IMR-90 (cell line): ENCODE data around the gene HEATR1. TPM values are rescaled to one million over a fixed set of nuclear protein-coding genes. Genes with fewer than 3 reads are reported as not detected.

ENCODE experiments used
- ATAC-seq: fragments of 200-7000 bp; cut with Tn5 transposase; 2 replicates; pipeline ENCODE4 v1.9.1; 2020; ENCODE audit warnings: low read depth, mild to moderate bottlenecking, moderate library complexity
- BruUV-seq: library from RNA; stranded (reverse); fragments of 400-500 nt; replicated peaks from 2 replicates; lab custom pipeline; 2021; lab: Mats Ljungman, UMichigan
- CTCF ChIA-PET: fragments of 300-600 bp; formaldehyde crosslinking; extraction: SDS; loops from one replicate; lab custom pipeline; 2021; ENCODE audit warnings: antibody characterized with exemption; lab: Yijun Ruan, JAX
- POLR2A ChIA-PET: fragments of 300-600 bp; sonication (Branson Sonifier 250); formaldehyde crosslinking; loops from one replicate; lab custom pipeline; 2022; ENCODE audit warnings: antibody characterized with exemption; ENCODE audit not compliant: unreplicated experiment; lab: Charles Lee
- DNase-seq: peaks from one replicate; pipeline ENCODE4 v3.0.0; 2013
- H2AFZ ChIP-seq: replicated peaks from 2 replicates; pipeline ENCODE3; 2013; ENCODE audit warnings: low read length, mild to moderate bottlenecking; ENCODE audit not compliant: poor library complexity
- H2AK5ac ChIP-seq: 2 replicates; pipeline ENCODE4 v1.6.1; 2013; ENCODE audit warnings: low read depth, low read length, inconsistent platforms
- H2AK9ac ChIP-seq: replicated peaks from 2 replicates; pipeline ENCODE3; 2013; ENCODE audit warnings: mild to moderate bottlenecking, low read depth, low read length, moderate library complexity; ENCODE audit not compliant: poor library complexity
- H2BK120ac ChIP-seq: 2 replicates; pipeline ENCODE4 v1.6.1; 2013; ENCODE audit warnings: low read depth, low read length, inconsistent platforms
- H2BK15ac ChIP-seq: 3 replicates; pipeline ENCODE4 v1.6.1; 2013; ENCODE audit warnings: low read depth, low read length, inconsistent platforms
- H2BK20ac ChIP-seq: 2 replicates; pipeline ENCODE4 v1.6.1; 2013; ENCODE audit warnings: low read depth, mild to moderate bottlenecking, inconsistent platforms, low read length, moderate library complexity
- H2BK5ac ChIP-seq: 2 replicates; pipeline ENCODE4 v1.6.1; 2013; ENCODE audit warnings: mild to moderate bottlenecking, low read depth, low read length, inconsistent platforms; ENCODE audit not compliant: poor library complexity, severe bottlenecking
- H3K14ac ChIP-seq: replicated peaks from 2 replicates; pipeline ENCODE4 v1.6.1; 2013; ENCODE audit warnings: low read depth, low read length, inconsistent platforms
- H3K18ac ChIP-seq: 2 replicates; pipeline ENCODE4 v1.6.1; 2013; ENCODE audit warnings: low read depth, low read length, control low read depth
- H3K23ac ChIP-seq: 2 replicates; pipeline ENCODE4 v1.6.1; 2013; ENCODE audit warnings: low read depth, low read length, inconsistent platforms
- H3K27ac ChIP-seq: 2 replicates; pipeline ENCODE4 v1.5.1; 2013; ENCODE audit warnings: mild to moderate bottlenecking, control low read depth, low read length; ENCODE audit not compliant: insufficient read depth
- H3K27me3 ChIP-seq: 2 replicates; pipeline ENCODE4 v1.6.1; 2013; ENCODE audit warnings: low read length; ENCODE audit not compliant: control insufficient read depth, insufficient read depth
- H3K36me3 ChIP-seq: 2 replicates; pipeline ENCODE4 v1.6.1; 2013; ENCODE audit warnings: low read length, mixed read lengths; ENCODE audit not compliant: control insufficient read depth, insufficient read depth
- H3K4ac ChIP-seq: 2 replicates; pipeline ENCODE4 v1.6.1; 2013; ENCODE audit warnings: low read depth, low read length, inconsistent platforms
- H3K4me1 ChIP-seq: 2 replicates; pipeline ENCODE4 v1.6.1; 2013; ENCODE audit warnings: low read length, mixed read lengths; ENCODE audit not compliant: control insufficient read depth, insufficient read depth
- H3K4me2 ChIP-seq: 2 replicates; pipeline ENCODE4 v1.6.1; 2013; ENCODE audit warnings: low read depth, mild to moderate bottlenecking, control low read depth, low read length, moderate library complexity
- H3K4me3 ChIP-seq: 2 replicates; pipeline ENCODE4 v1.5.1; 2013; ENCODE audit warnings: low read depth, mild to moderate bottlenecking, control low read depth, low read length, moderate library complexity; ENCODE audit not compliant: insufficient read depth
- H3K56ac ChIP-seq: 2 replicates; pipeline ENCODE4 v1.6.1; 2013; ENCODE audit warnings: low read length, inconsistent platforms; ENCODE audit not compliant: insufficient read depth; ENCODE audit errors: extremely low read depth
- H3K79me1 ChIP-seq, 2 experiments: 2 replicates each; pipeline ENCODE4 v1.6.1; 2013; ENCODE audit warnings: low read length in 2 of 2, inconsistent platforms in 1 of 2, low read depth in 1 of 2
- H3K9ac ChIP-seq: 2 replicates; pipeline ENCODE4 v1.6.1; 2013; ENCODE audit warnings: low read depth, low read length, control low read depth
- H3K9me1 ChIP-seq: 2 replicates; pipeline ENCODE4 v1.6.1; 2013; ENCODE audit warnings: low read length, inconsistent platforms; ENCODE audit not compliant: insufficient read depth
- H3K9me3 ChIP-seq: 2 replicates; pipeline ENCODE4 v1.6.1; 2013; ENCODE audit warnings: low read length; ENCODE audit not compliant: control insufficient read depth, insufficient read depth
- H4K20me1 ChIP-seq: 2 replicates; pipeline ENCODE4 v1.6.1; 2013; ENCODE audit warnings: low read length, inconsistent platforms; ENCODE audit not compliant: insufficient read depth
- H4K5ac ChIP-seq: 2 replicates; pipeline ENCODE4 v1.6.1; 2013; ENCODE audit warnings: mild to moderate bottlenecking, low read depth, low read length, control low read depth
- H4K8ac ChIP-seq, 2 experiments: 2 replicates each; pipeline ENCODE4 v1.6.1; 2013; ENCODE audit warnings: low read depth in 2 of 2, low read length in 2 of 2, control low read depth in 1 of 2, inconsistent platforms in 1 of 2
- H4K91ac ChIP-seq: 2 replicates; pipeline ENCODE4 v1.6.1; 2013; ENCODE audit warnings: low read depth, low read length, inconsistent platforms; ENCODE audit not compliant: insufficient read depth
- BHLHE40 ChIP-seq: fragments of 150-350 bp; IDR thresholded peaks from 2 replicates; pipeline ENCODE4 v1.6.1; 2016; ENCODE audit warnings: mild to moderate bottlenecking, low read depth, low read length
- CEBPB ChIP-seq: IDR thresholded peaks from 2 replicates; pipeline ENCODE4 v1.6.1; 2012; ENCODE audit warnings: low read depth, low read length, improper control_type of control experiment
- CHD1 ChIP-seq: IDR thresholded peaks from 2 replicates; pipeline ENCODE4 v1.6.1; 2012; ENCODE audit warnings: low read depth, low read length, improper control_type of control experiment
- CTCF ChIP-seq: conservative IDR thresholded peaks from 2 replicates; pipeline ENCODE4 v1.5.1; 2012; ENCODE audit warnings: mild to moderate bottlenecking, low read depth, low read length, improper control_type of control experiment
- NFE2L2 ChIP-seq: fragments of 150-350 bp; IDR thresholded peaks from 2 replicates; pipeline ENCODE4 v1.6.1; 2016; ENCODE audit warnings: low read depth, mild to moderate bottlenecking, low read length
- SMC3 ChIP-seq: fragments of 150-350 bp; IDR thresholded peaks from 2 replicates; pipeline ENCODE4 v1.6.1; 2016; ENCODE audit warnings: low read depth, mild to moderate bottlenecking, antibody characterized with exemption, low read length, moderate library complexity
- WGBS, 2 experiments: methylation state at CpG; one replicate each; pipeline versions ENCODE4 v1.1.5 to v1.1.7; 2013; ENCODE audit warnings: missing lambda C conversion rate in 2 of 2; ENCODE audit not compliant: insufficient read length in 1 of 2; ENCODE audit errors: extremely low coverage in 2 of 2; 5-methylcytosine and 5-hydroxymethylcytosine counted together
- dilution Hi-C: fragments of 300-500 bp; cut with HindIII; formaldehyde crosslinking; loops from one replicate; pipeline ENCODE4 v1.14.3; 2018; ENCODE audit warnings: low sequenced_read_pairs; ENCODE audit not compliant: unreplicated experiment
- in situ Hi-C: fragments of 300-500 bp; cut with MboI; formaldehyde crosslinking; loops from 3 replicates; pipeline ENCODE4 v1.14.3; 2019; ENCODE audit warnings: low sequenced_read_pairs, inconsistent platforms, mixed read lengths
- intact Hi-C: fragments of 100-400 bp; cut with micrococcal nuclease; formaldehyde crosslinking; loops from 2 replicates; pipeline ENCODE4 v1.10.0; 2022
- polyA plus RNA-seq, 3 experiments: library from polyadenylated mRNA; depleted of rRNA; stranded (reverse); fragments of >200 nt; gene quantifications; 2 replicates each; pipeline ENCODE4 v1.2.3, GENCODE V29; 2012; ENCODE audit warnings: low replicate concordance in 1 of 3
- total RNA-seq: library from RNA; depleted of rRNA; stranded (reverse); fragments of >200 nt; gene quantifications from 2 replicates; pipeline ENCODE4 v1.2.3, GENCODE V29; 2012

HEATR1 gene
- total and polyA plus RNA-seq, 2 of the 4 experiments (the other 2 are of a cell fraction): 8.5 to 53.8 TPM

GRCh38 chr1:236589531-236589930, 14.8 kb downstream of the HEATR1 start:
- Histone ChIP-seq H4K5ac (no peak overlapping the region), H3K18ac (no peak overlapping the region), H2AFZ (no peak overlapping the region), H3K9me1 (no peaks in the 10 kb centered on the region), H3K23ac (no peak overlapping the region), H2AK9ac (no peak overlapping the region), H3K36me3 (peaks cover 20% of the 10 kb centered on the region), H3K9ac (no peak overlapping the region), H3K27me3 (no peaks in the 10 kb centered on the region), H3K9me3 (no peaks in the 10 kb centered on the region), H4K8ac (no peak overlapping the region), H2AK5ac (no peak overlapping the region), H2BK120ac (no peak overlapping the region), H2BK15ac (no peak overlapping the region), H2BK20ac (no peak overlapping the region), H3K27ac (no peak overlapping the region), H3K4me3 (no peak overlapping the region), H3K4me2 (no peak overlapping the region), H3K79me1 (no peaks in the 10 kb centered on the region), H3K14ac (no peak overlapping the region), H3K4ac (no peak overlapping the region), H2BK5ac (no peak overlapping the region), H4K91ac (no peak overlapping the region), H3K4me1 (no peaks in the 10 kb centered on the region), H3K56ac (no peak overlapping the region), H4K20me1 (no peaks in the 10 kb centered on the region)
- ChIA-PET CTCF (no interaction called here), POLR2A (no interaction called here)
- dilution Hi-C loops (no loop called here), in situ Hi-C loops (no loop called here), intact Hi-C loops (loop anchor here (2.0 to 5.0 kb wide), 2 partner anchors 15 to 37 kb away; no protein-coding TSS in a partner anchor)
- DNase-seq (no peak), ATAC-seq (no peak)
- WGBS, 2 experiments: no CpG with 5 or more reads among the region's 4 CpGs
- TF ChIP-seq CTCF (no peak), BHLHE40 (no peak), CHD1 (no peak), NFE2L2 (no peak), CEBPB (no peak), SMC3 (no peak)
- BruUV-seq: no TSS peak
